K562 (cell line): ENCODE measurements around the gene ZNF865. TPM values are rescaled to one million over a fixed set of nuclear protein-coding genes. Genes with fewer than 3 reads are reported as not detected.
A peak's percentile ranks its signal among the peaks of the same experiment; 100 is the strongest.

Source experiments
- ATAC-seq: fragments of 200-7000 bp; cut with Tn5 transposase; 3 replicates; pipeline ENCODE4 v1.9.1; 2020; ENCODE audit warnings: moderate library complexity
- BruUV-seq: library from RNA; stranded (reverse); fragments of 400-500 nt; replicated peaks from 2 replicates; lab custom pipeline; 2021; lab: Mats Ljungman, UMichigan
- CTCF ChIA-PET: fragments of 300-600 bp; formaldehyde crosslinking; extraction: SDS; loops from one replicate; lab custom pipeline; 2021; ENCODE audit warnings: low intra/inter-chr PET ratio; lab: Yijun Ruan, JAX
- POLR2A ChIA-PET: fragments of 300-600, 350-650 bp; sonication (Branson Sonifier 250); formaldehyde crosslinking; extraction: SDS; loops from one replicate; lab custom pipeline; 2021; ENCODE audit warnings: antibody characterized with exemption, inconsistent platforms; lab: Yijun Ruan, JAX
- DNase-seq, 4 experiments: peaks; one replicate each; pipeline versions ENCODE4 v3.0.0 to v3.0.0-alpha.2; 2011 to 2018; ENCODE audit warnings: low spot score in 3 of 4, mixed read lengths in 3 of 4; ENCODE audit errors: extremely low read depth in 1 of 4
- FAIRE-seq: peaks from 2 replicates; lab custom pipeline; 2011; peaks lifted over from hg19 to GRCh38; lab: Jason Lieb, UNC
- H2AFZ ChIP-seq: 2 replicates; pipeline ENCODE4 v1.6.0; 2011; ENCODE audit warnings: low read depth, low read length, control low read depth, inconsistent platforms
- H3K27ac ChIP-seq: fragments of 200-600 bp; 3 replicates; pipeline ENCODE4 v1.8.0; 2011; ENCODE audit warnings: low read depth, mild to moderate bottlenecking, control low read depth, inconsistent platforms, low read length, moderate library complexity, mixed read lengths; ENCODE audit errors: extremely low read depth
- H3K27me3 ChIP-seq, 2 experiments: fragments of 300-600 bp in 1 of 2; 2 replicates in 1 of 2; 3 replicates in 1 of 2; pipeline versions ENCODE4 v1.6.0 to v1.8.0; 2011; ENCODE audit warnings: inconsistent platforms in 2 of 2, low read length in 2 of 2, mild to moderate bottlenecking in 1 of 2, mixed read lengths in 1 of 2, moderate library complexity in 1 of 2; ENCODE audit not compliant: control insufficient read depth in 2 of 2, insufficient read depth in 2 of 2
- H3K36me3 ChIP-seq: fragments of 300-600 bp; 3 replicates; pipeline ENCODE4 v1.8.0; 2011; ENCODE audit warnings: mild to moderate bottlenecking, low read length, inconsistent platforms; ENCODE audit not compliant: control insufficient read depth, insufficient read depth
- H3K4me1 ChIP-seq, 2 experiments: fragments of 200-600 bp in 1 of 2; replicated peaks in 1 of 2; 2 replicates in 1 of 2; 3 replicates in 1 of 2; pipeline versions ENCODE4 v1.5.1 to v1.8.0; 2011; ENCODE audit warnings: inconsistent platforms in 2 of 2, low read length in 2 of 2, mild to moderate bottlenecking in 1 of 2, mixed read lengths in 1 of 2, moderate library complexity in 1 of 2; ENCODE audit not compliant: control insufficient read depth in 2 of 2, insufficient read depth in 2 of 2
- H3K4me2 ChIP-seq: 2 replicates; pipeline ENCODE4 v1.6.1; 2011; ENCODE audit warnings: low read length, control low read depth, inconsistent platforms, mixed read lengths; ENCODE audit not compliant: insufficient read depth
- H3K4me3 ChIP-seq: fragments of 200-600 bp; sonication (generic), shearing (Covaris generic); 2 replicates; pipeline ENCODE4 v1.5.1; 2016; ENCODE audit warnings: control low read depth, inconsistent platforms
- H3K79me2 ChIP-seq: fragments of 200-600 bp; 3 replicates; pipeline ENCODE4 v1.8.0; 2011; ENCODE audit warnings: low read length, inconsistent platforms; ENCODE audit not compliant: control insufficient read depth, insufficient read depth
- H3K9ac ChIP-seq, 2 experiments: 2 replicates each; pipeline versions ENCODE4 v1.6.0 to v1.6.1; 2011; ENCODE audit warnings: low read depth in 2 of 2, low read length in 2 of 2, control low read depth in 1 of 2, inconsistent platforms in 1 of 2, mild to moderate bottlenecking in 1 of 2, mixed read lengths in 1 of 2; ENCODE audit not compliant: insufficient read depth in 1 of 2
- H3K9me1 ChIP-seq: one replicate; pipeline ENCODE4 v1.6.0; 2011; ENCODE audit warnings: inconsistent platforms, mild to moderate bottlenecking, low read length, moderate library complexity; ENCODE audit not compliant: control insufficient read depth, insufficient read depth
- H3K9me3 ChIP-seq: replicated peaks from 2 replicates; pipeline ENCODE4 v1.5.1; 2011; ENCODE audit warnings: low read depth, low read length, inconsistent platforms; ENCODE audit not compliant: control insufficient read depth, insufficient read depth
- H4K20me1 ChIP-seq: replicated peaks from 2 replicates; pipeline ENCODE4 v1.6.1; 2011; ENCODE audit warnings: low read length, inconsistent platforms, mixed read lengths; ENCODE audit not compliant: control insufficient read depth, insufficient read depth
- AFF1 ChIP-seq, 2 experiments: fragments of 450-650 bp; IDR thresholded peaks; 2 replicates each; pipeline ENCODE4 v1.6.1; 2018; ENCODE audit warnings: mild to moderate bottlenecking in 2 of 2, low read depth in 1 of 2; ENCODE audit not compliant: partially characterized antibody in 2 of 2
- EGR1 ChIP-seq: fragments of 450-650 bp; conservative IDR thresholded peaks from 2 replicates; pipeline ENCODE4 v1.6.1; 2017; ENCODE audit warnings: mild to moderate bottlenecking
- HCFC1 ChIP-seq: IDR thresholded peaks from 2 replicates; pipeline ENCODE4 v1.6.1; 2012; ENCODE audit warnings: low read depth, low read length, improper control_type of control experiment
- HNRNPLL ChIP-seq: fragments of 200-400 bp; formaldehyde crosslinking; IDR thresholded peaks from 2 replicates; pipeline ENCODE4 v1.6.1; 2017; ENCODE audit warnings: low read length, low read depth, mild to moderate bottlenecking; ENCODE audit not compliant: poor library complexity, severe bottlenecking
- NFE2 ChIP-seq: IDR thresholded peaks from 2 replicates; pipeline ENCODE4 v1.6.1; 2014; ENCODE audit warnings: antibody characterized with exemption, low read depth
- PHF8 ChIP-seq: fragments of 200-600 bp; sonication (generic); IDR thresholded peaks from 2 replicates; pipeline ENCODE4 v1.6.1; 2012; ENCODE audit warnings: mixed run types, mild to moderate bottlenecking, inconsistent platforms, low read length, moderate library complexity, borderline replicate concordance
- POU5F1 ChIP-seq: fragments of 150-350 bp; IDR thresholded peaks from 2 replicates; pipeline ENCODE4 v1.6.1; 2014; ENCODE audit warnings: borderline replicate concordance, low read length, low read depth, mild to moderate bottlenecking; ENCODE audit not compliant: partially characterized antibody
- RFX1 ChIP-seq: fragments of 450-650 bp; IDR thresholded peaks from 2 replicates; pipeline ENCODE4 v1.6.1; 2016; ENCODE audit warnings: mild to moderate bottlenecking, moderate library complexity
- U2AF1 ChIP-seq: fragments of 200-400 bp; formaldehyde crosslinking; optimal IDR thresholded peaks from 2 replicates; pipeline ENCODE3; 2017; ENCODE audit warnings: mild to moderate bottlenecking, low read depth, low read length, moderate library complexity
- XRCC3 ChIP-seq: fragments of 450-650 bp; IDR thresholded peaks from 2 replicates; pipeline ENCODE4 v1.6.1; 2017; ENCODE audit warnings: mild to moderate bottlenecking, moderate library complexity
- ZBTB7A ChIP-seq: IDR thresholded peaks from 2 replicates; pipeline ENCODE4 v1.6.1; 2011; ENCODE audit warnings: low read depth, mild to moderate bottlenecking, low read length, moderate library complexity, borderline replicate concordance; ENCODE audit not compliant: control insufficient read depth
- ZNF121 ChIP-seq: sonication (generic); formaldehyde crosslinking; conservative IDR thresholded peaks from 2 replicates; pipeline ENCODE4 v1.8.0; 2022; ENCODE audit warnings: missing genetic modification reagents
- ZNF436 ChIP-seq: fragments of 250-450, 450-650 bp; sonication (Bioruptor Pico); formaldehyde crosslinking; IDR thresholded peaks from 2 replicates; pipeline ENCODE4 v1.7.0; 2020; ENCODE audit warnings: mild to moderate bottlenecking
- WGBS: fragments of 100-300 bp; shearing (Covaris generic); methylation state at CpG from one replicate; pipeline ENCODE4 v1.1.6; 2016; ENCODE audit warnings: low coverage, mixed read lengths; ENCODE audit not compliant: insufficient coverage; ENCODE audit errors: missing lambda C conversion rate; 5-methylcytosine and 5-hydroxymethylcytosine counted together
- in situ Hi-C: fragments of 300-500 bp; cut with MboI; formaldehyde crosslinking; loops from 4 replicates; pipeline ENCODE4 v1.15.0; 2018; ENCODE audit warnings: inconsistent platforms, mixed read lengths
- intact Hi-C: fragments of 100-400 bp; cut with micrococcal nuclease; formaldehyde crosslinking; loops from 2 replicates; pipeline ENCODE4 v1.14.2; 2022
- polyA plus RNA-seq, 8 experiments: library from polyadenylated mRNA; depleted of rRNA in 4 of 8; stranded (reverse) in 5 of 8; unstranded in 3 of 8; fragments of >200 nt; fragmentation: Nextera tagmentation in 2 of 8; fragmentation: Illumina TruSeq in 1 of 8; extraction: Ambion mirVana in 2 of 8; extraction: Trizol in 1 of 8; gene quantifications; 2 replicates each; pipeline versions ENCODE4 v1.2.1 to v1.2.3, GENCODE V29; 2011 to 2014; ENCODE audit warnings: inconsistent platforms in 1 of 8, missing spikeins in 1 of 8
- total RNA-seq, 7 experiments: library from RNA; depleted of rRNA in 6 of 7; stranded (reverse); fragments of >200 nt in 6 of 7; fragmentation: Illumina TruSeq in 2 of 7; extraction: Trizol in 2 of 7; gene quantifications; 2 replicates each; pipeline versions ENCODE4 v1.2.1 to v1.2.3, GENCODE V29; 2011 to 2021; ENCODE audit warnings: low replicate concordance in 1 of 7

The ZNF865 gene
- total and polyA plus RNA-seq, 9 of the 15 experiments (the other 6 are each of a cell fraction or from before 2014, with no cell fraction given), result 0.40 to 18.8 (median 1.6) TPM; not detected in 2

GRCh38 chr19:55605207-55605636, 225 bp upstream of the ZNF865 start:
- Histone ChIP-seq H3K4me3 (peak overlapping the region; percentile 84), H4K20me1 (no peaks in the 10 kb centered on the region), H3K36me3 (peaks cover 16% of the 10 kb centered on the region; the same call in 2 of the 3 replicates), H2AFZ (peak overlapping the region; percentile 82), H3K79me2 (peaks cover 31% of the 10 kb centered on the region), H3K27me3 (no peaks in the 10 kb centered on the region), H3K9me1 (no peaks in the 10 kb centered on the region), H3K9me3 (0 out of 2 replicates have a peak, but pooled peaks cover 2% of the 10 kb centered on the region), H3K9ac (peak overlapping the region; percentile 80 to 93; a peak in 3 of 4 replicates), H3K4me1 (peaks cover 27 to 44% of the 10 kb centered on the region in 2 experiments), H3K4me2 (peak overlapping the region; percentile 97), H3K27ac (peak overlapping the region; percentile 87)
- no TSS peak for BruUV-seq
- intact Hi-C loops (no loop called here), in situ Hi-C loops (no loop called here)
- ChIA-PET CTCF (interaction anchor here (1.7 to 2.5 kb wide), 2 partner anchors 26 to 88 kb away, joined by 4 to 23 read pairs; no protein-coding TSS in a partner anchor), POLR2A (interaction anchor here (0.7 to 2.2 kb wide), 10 partner anchors 10 to 121 kb away, joined by 3 to 18 read pairs (median 5); partner anchors contain the start of gene ZNF784)
- FAIRE-seq, result peak; percentile 86
- DNase-seq, result peak; percentile 88 to 98 (median 92)
- ATAC-seq, result peak; percentile 89
- WGBS, result 0% methylated on average over 33 of the region's 43 CpGs
- TF ChIP-seq ZNF121 (no peak), EGR1 (peak; percentile 68), HNRNPLL (peak; percentile 58), RFX1 (no peak), PHF8 (peak; percentile 42; the same call in 1 of the 2 replicates), XRCC3 (no peak), NFE2 (no peak), AFF1 (IDR thresholded peaks at IDR 0.05; ENCODE audit: low read depth in 1 of 2, partially characterized antibody in 2 of 2) (no peak), ZBTB7A (peak; percentile 59; the same call in 1 of the 2 replicates), HCFC1 (peak; percentile 20; the same call in 1 of the 2 replicates), ZNF436 (CRISPR knock-in tag) (no peak), POU5F1 (peak; percentile 27), U2AF1 (no peak)
